Fibroblast of lung (primary cell): ENCODE results near the gene PAK3.

Source experiments
- EZH2 ChIP-seq: IDR thresholded peaks from 2 replicates; pipeline ENCODE4 v1.5.1; 2012; ENCODE audit warnings: low read length, control low read depth, mild to moderate bottlenecking; ENCODE audit errors: missing control alignments
- TF ChIP-seq, protein P1 (sequence below), 2 donors: IDR thresholded peaks in 1 of 2; conservative IDR thresholded peaks in 1 of 2; 1 replicate in 1 of 2; 2 replicates in 1 of 2; pipeline ENCODE4 v1.5.1; 2011 to 2012; ENCODE audit warnings: low read length in 2 of 2, control low read depth in 1 of 2, inconsistent platforms in 1 of 2, low read depth in 1 of 2, mild to moderate bottlenecking in 1 of 2

- TF ChIP-seq, protein P1, sequence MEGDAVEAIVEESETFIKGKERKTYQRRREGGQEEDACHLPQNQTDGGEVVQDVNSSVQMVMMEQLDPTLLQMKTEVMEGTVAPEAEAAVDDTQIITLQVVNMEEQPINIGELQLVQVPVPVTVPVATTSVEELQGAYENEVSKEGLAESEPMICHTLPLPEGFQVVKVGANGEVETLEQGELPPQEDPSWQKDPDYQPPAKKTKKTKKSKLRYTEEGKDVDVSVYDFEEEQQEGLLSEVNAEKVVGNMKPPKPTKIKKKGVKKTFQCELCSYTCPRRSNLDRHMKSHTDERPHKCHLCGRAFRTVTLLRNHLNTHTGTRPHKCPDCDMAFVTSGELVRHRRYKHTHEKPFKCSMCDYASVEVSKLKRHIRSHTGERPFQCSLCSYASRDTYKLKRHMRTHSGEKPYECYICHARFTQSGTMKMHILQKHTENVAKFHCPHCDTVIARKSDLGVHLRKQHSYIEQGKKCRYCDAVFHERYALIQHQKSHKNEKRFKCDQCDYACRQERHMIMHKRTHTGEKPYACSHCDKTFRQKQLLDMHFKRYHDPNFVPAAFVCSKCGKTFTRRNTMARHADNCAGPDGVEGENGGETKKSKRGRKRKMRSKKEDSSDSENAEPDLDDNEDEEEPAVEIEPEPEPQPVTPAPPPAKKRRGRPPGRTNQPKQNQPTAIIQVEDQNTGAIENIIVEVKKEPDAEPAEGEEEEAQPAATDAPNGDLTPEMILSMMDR (conservative IDR thresholded peaks at IDR 0.05 in 1 of 2, IDR thresholded peaks at IDR 0.05 in 1 of 2; ENCODE audit: low read depth in 1 of 2, low read length in 2 of 2) = no peak
- no peak for TF ChIP-seq EZH2
These were observed 31.0 kb downstream of the PAK3 start for GRCh38 chrX:111127038-111127437.
